ENCODE results near the gene TTLL8.

TTLL8 gene

GRCh38 chr22:50016308-50016987 lies 41.6 kb downstream of the TTLL8 start:
- no peak for DNase-seq

DNA sequence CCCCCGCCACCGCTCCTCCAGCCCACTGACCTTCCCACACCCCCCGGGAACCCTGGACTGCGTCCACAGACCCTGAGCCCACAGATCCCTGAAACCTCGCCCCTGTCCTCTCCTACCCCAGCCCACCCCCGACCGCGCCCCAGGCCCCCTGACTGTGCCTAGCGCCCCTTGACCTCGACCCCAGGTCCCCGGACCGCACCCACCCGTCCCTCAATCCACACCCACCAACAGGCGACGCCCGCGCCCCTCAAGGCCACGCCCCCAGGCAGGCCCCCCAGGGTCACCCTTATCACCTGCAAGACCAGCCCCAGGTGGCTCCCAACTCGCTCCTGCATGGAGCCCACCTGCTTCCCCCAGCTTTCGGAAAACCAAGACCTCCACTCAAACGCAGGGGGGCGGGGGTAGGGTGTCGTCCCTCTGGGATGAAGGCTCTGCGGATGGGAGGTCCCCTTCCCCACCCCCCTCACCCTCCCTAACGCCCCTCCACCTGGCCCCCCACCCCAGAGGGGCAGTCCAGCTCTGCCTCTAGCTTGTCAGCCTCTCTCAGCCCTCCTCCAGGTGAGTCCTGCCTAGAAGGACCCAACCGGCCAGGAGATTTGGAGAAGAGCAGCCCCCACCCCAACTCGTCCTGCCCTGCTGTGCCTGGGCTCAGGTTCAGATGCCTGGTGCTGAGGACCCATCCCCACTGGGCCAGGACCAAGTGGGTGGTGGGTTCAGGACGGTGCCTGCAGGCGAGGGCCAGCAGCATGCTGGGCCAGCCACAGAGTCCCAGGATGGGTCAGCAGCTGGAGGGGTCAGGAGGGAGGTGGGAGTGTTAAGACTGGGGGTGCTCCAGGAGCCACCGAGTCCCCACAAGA lies 42.4 kb downstream of the TTLL8 start:
- DNase-seq: no peak

- no peak for DNase-seq
Measured at GRCh38 chr22:50014655-50015401, 43.3 kb downstream of the TTLL8 start.

DNA sequence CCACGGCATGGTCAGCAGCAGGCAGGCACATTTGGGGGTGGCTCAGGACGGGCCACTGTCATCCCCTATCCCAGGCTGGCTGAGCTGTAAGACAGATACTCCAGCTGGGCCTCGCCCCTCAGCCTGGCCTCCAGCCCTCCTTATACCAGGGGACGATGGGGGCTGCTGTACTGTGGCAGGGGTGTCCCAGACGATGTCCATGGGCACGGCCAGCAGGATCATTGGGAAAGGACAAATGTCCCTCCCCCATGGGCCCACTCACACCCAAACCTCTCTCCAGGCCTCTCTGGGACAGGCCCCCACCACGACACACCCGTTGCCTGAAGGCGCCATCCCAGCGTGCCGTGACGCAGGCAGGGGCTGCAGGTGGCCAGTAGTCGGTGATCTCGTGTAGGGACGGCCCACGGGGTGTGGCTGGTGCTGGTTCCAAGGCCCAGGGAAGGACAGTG lies 44.0 kb downstream of the TTLL8 start:
- DNase-seq: no peak

- DNase-seq: no peak
Measured at GRCh38 chr22:50012211-50013181, 45.6 kb downstream of the TTLL8 start, which contains the start of gene IL17REL. Gene IL17REL (minus strand): TSS chr22:50012765. CDS start chr22:50012646, 119 bp downstream.

GRCh38 chr22:50011447-50012210 lies 46.5 kb downstream of the TTLL8 start:
- no peak for DNase-seq

- DNase-seq: no peak
Measured at GRCh38 chr22:50010676-50011446, 47.2 kb downstream of the TTLL8 start.

DNA sequence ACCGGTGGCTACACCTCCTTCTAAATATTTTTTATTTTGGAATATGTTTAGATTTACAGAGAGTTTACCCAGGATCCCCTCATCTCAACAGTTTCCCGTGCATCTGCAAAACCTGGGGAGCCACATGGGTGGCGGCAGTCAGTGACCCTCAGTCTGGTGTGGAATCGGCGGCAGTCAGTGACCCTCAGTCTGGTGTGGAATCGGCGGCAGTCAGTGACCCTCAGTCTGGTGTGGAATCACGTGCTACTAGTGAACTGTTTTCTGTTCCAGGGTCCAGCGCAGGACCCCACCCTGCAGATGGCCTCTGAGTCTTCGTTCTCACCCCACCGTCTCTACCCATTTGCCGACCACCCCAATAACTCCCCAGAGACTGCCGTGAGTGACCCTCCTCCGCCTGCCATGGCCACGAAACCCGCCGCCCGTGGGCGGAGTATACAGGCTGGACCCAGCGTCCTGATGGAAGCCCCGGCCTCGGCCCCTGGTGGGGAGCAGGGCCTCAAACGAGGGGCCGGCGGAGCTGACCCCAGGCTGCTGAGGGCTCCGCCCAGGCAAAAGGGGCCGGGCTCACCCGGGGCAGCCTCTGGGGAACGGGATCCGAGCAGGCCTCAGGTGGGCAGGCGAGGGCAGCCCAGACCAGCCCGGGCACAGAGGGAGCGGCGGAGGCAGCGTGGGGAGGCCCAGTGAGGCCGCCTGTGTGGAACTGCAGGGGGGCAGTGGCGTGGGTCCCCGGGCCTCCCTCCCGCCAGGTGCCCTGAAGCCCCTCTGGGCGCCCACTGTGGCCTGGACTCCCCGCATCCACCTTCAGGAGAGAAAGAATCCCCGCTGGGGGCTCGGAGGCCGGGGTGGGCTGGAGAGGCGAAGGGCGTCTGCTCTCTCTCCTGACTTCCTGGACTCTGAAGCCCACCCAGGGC lies 48.1 kb downstream of the TTLL8 start:
- no peak for DNase-seq

GRCh38 chr22:50009251-50009650 lies 48.8 kb downstream of the TTLL8 start:
- no peak for DNase-seq

- peak; percentile 35 for DNase-seq
Measured at GRCh38 chr22:50008151-50009040, 49.7 kb downstream of the TTLL8 start.

GRCh38 chr22:50007057-50007511 lies 51.0 kb downstream of the TTLL8 start:
- DNase-seq: no peak

GRCh38 chr22:50004918-50005317 lies 53.2 kb downstream of the TTLL8 start:
- DNase-seq: no peak

DNA sequence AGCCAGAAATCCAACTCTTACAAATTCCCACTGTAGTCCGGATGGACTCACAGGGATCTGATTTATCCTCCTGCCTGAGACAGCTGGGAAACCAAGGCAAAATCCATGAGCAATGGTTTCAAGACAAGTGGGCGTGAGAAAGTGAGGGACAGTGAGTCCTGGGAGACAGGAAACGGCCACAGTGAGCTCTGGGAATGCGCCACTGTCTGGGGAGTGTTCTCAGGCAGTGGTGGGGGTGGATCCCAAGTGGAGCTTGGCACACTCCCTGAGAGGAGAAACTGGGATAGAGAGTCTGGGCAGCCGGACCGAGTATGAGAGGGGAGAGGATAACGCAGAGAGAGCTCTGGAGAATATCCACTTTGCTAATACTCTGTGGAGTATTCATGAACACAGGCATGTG lies 55.3 kb downstream of the TTLL8 start:
- DNase-seq: no peak

- DNase-seq: peak; percentile 57
Measured at GRCh38 chr22:50001388-50002231, 56.5 kb downstream of the TTLL8 start.

DNA sequence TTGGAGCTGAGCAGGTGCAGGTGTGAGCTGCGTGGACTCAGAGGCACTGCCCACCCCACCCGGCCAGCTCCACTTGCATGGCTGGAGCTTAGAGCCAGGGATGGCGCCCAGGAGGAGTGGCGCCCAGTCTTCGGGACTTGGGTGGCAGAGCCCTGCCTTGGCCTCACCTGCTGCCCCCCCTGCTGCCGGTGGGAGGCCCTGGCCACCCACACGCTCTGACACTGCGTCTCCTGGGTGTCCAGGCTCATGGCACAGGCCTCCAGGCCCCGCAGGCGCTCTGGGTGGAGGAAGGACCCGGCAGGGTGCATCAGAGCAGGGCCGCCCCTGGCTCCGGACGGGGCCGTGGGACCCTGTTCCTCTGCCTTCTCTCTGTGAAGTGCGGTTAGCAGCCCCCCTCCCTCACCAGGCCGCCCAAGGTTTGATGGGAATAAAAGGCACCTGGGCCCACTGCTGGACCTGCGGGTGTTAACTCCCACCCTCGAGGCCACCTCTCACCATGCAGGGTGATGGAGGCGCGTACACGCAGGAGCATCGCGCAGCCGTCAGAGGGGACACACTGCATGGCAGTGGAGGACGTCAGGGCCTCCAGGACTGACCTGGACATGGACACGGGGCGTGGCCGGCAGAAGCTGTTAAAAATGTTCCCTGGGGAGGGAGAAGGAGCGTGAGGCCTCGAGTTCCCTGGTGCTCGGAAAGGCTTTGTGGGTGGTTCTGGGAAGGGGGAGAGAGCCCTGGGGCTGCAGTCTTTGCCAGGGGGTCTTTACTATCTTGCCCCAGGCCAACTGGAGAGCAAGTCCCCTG lies 57.3 kb downstream of the TTLL8 start:
- DNase-seq: no peak

DNA sequence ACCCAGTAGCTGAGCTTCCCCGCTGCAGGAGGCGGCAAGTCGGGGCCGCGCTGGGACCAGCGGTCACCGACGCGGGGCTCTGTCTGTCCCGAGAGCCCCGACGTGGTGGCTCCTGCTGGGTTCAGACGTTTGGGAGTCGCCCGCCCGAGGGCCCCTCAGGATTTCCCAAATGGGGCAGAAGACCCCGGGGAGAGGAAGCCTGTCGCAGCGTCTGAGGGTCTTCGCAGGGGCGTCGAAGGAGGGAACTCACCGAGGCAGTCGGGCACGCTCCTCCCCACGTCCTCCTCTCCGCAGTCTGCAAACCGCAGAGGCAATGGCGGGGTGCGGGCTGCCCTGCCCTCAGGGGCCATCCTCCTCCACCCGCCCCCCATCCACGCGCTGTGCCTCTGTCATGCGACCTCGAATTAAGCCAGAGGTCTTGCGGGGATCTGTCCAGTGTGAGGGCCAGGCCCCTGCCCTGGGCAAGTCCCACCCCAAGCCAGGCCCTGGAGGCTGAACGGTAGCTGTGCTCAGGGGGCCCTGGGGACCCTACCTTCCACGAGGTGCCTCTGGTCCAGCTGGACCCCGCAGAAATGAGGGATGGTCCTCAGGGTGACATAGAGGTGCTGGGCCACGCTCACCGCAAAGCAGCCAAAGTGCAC lies 58.0 kb downstream of the TTLL8 start:
- DNase-seq: no peak

Data from NCI-H1417 treated with DMSO at 0.1 percent for 48 hours (cell line).